Ishikawa (cell line): Measurements from ENCODE around the gene TIE1.

Source experiments
- CEBPB ChIP-seq: IDR thresholded peaks from 2 replicates; pipeline ENCODE4 v1.6.1; 2012
- CREB1 ChIP-seq: IDR thresholded peaks from 2 replicates; pipeline ENCODE4 v1.6.1; 2012; ENCODE audit warnings: low read depth
- EGR1 ChIP-seq: IDR thresholded peaks from 2 replicates; pipeline ENCODE4 v1.6.1; 2012
- EP300 ChIP-seq: IDR thresholded peaks from 2 replicates; pipeline ENCODE4 v1.6.1; 2012; ENCODE audit warnings: borderline replicate concordance
- FOXM1 ChIP-seq: IDR thresholded peaks from 2 replicates; pipeline ENCODE4 v1.6.1; 2012; ENCODE audit warnings: low read depth, borderline replicate concordance
- NFIC ChIP-seq: IDR thresholded peaks from 2 replicates; pipeline ENCODE4 v1.6.1; 2012
- RAD21 ChIP-seq: IDR thresholded peaks from 2 replicates; pipeline ENCODE4 v1.6.1; 2012; ENCODE audit warnings: low read depth
- TAF1 ChIP-seq: IDR thresholded peaks from 2 replicates; pipeline ENCODE4 v1.6.1; 2012; ENCODE audit warnings: low read depth, mild to moderate bottlenecking
- TCF12 ChIP-seq: IDR thresholded peaks from 2 replicates; pipeline ENCODE4 v1.6.1; 2012; ENCODE audit warnings: low read depth
- TEAD4 ChIP-seq: IDR thresholded peaks from 2 replicates; pipeline ENCODE4 v1.6.1; 2012
- USF1 ChIP-seq: IDR thresholded peaks from 2 replicates; pipeline ENCODE4 v1.6.1; 2012
- YY1 ChIP-seq: IDR thresholded peaks from 2 replicates; pipeline ENCODE4 v1.6.1; 2012; ENCODE audit warnings: low read depth
- ZBTB7A ChIP-seq: IDR thresholded peaks from 2 replicates; pipeline ENCODE4 v1.6.1; 2012; ENCODE audit warnings: low read depth
- TF ChIP-seq, protein P1 (sequence below): IDR thresholded peaks from 2 replicates; pipeline ENCODE4 v1.6.1; 2012; ENCODE audit warnings: low read depth, mild to moderate bottlenecking
- TF ChIP-seq, protein P2 (sequence below): IDR thresholded peaks from 2 replicates; pipeline ENCODE4 v1.6.1; 2012

TIE1 gene

GRCh38 chr1:43363935-43364525 is 63.2 kb downstream of the TIE1 start:
- TF ChIP-seq NFIC (no peak), TAF1 (no peak), EGR1 (no peak), TEAD4 (no peak), TCF12 (no peak), FOXM1 (no peak), ZBTB7A (no peak), USF1 (no peak), EP300 (no peak), YY1 (no peak), RAD21 (no peak), CREB1 (no peak)
- TF ChIP-seq, protein P1, sequence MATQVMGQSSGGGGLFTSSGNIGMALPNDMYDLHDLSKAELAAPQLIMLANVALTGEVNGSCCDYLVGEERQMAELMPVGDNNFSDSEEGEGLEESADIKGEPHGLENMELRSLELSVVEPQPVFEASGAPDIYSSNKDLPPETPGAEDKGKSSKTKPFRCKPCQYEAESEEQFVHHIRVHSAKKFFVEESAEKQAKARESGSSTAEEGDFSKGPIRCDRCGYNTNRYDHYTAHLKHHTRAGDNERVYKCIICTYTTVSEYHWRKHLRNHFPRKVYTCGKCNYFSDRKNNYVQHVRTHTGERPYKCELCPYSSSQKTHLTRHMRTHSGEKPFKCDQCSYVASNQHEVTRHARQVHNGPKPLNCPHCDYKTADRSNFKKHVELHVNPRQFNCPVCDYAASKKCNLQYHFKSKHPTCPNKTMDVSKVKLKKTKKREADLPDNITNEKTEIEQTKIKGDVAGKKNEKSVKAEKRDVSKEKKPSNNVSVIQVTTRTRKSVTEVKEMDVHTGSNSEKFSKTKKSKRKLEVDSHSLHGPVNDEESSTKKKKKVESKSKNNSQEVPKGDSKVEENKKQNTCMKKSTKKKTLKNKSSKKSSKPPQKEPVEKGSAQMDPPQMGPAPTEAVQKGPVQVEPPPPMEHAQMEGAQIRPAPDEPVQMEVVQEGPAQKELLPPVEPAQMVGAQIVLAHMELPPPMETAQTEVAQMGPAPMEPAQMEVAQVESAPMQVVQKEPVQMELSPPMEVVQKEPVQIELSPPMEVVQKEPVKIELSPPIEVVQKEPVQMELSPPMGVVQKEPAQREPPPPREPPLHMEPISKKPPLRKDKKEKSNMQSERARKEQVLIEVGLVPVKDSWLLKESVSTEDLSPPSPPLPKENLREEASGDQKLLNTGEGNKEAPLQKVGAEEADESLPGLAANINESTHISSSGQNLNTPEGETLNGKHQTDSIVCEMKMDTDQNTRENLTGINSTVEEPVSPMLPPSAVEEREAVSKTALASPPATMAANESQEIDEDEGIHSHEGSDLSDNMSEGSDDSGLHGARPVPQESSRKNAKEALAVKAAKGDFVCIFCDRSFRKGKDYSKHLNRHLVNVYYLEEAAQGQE = no peak
- TF ChIP-seq, protein P2, sequence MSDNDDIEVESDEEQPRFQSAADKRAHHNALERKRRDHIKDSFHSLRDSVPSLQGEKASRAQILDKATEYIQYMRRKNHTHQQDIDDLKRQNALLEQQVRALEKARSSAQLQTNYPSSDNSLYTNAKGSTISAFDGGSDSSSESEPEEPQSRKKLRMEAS = no peak

DNA sequence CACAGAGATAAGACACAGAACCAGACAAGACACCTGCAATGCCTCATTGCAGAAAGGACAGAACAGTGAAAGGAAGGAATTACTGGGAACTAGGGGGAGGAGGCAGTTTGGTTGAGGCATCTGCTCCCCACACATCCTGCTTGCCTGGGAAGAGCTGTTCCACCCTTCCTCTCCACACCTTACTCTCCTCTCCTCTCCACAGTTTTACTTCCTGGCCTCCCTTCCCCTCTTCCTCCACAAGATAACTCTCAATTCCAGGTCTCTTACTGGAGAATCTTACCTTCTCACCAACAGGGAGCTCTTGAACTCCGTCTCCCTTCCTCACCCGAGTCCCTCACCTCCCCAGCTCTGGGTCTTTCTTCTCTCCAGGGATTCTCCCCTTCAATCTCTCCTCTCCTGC is 64.9 kb downstream of the TIE1 start:
- no peak for TF ChIP-seq ZBTB7A
- TF ChIP-seq EP300 = no peak
- no peak for TF ChIP-seq CREB1
- no peak for TF ChIP-seq YY1
- no peak for TF ChIP-seq FOXM1
- TF ChIP-seq, protein P1 = no peak
- no peak for TF ChIP-seq NFIC
- TF ChIP-seq CEBPB = no peak
- TF ChIP-seq, protein P2 = no peak
- TF ChIP-seq TEAD4 = no peak
- TF ChIP-seq USF1 = no peak
- TF ChIP-seq TCF12 = no peak
- no peak for TF ChIP-seq TAF1

GRCh38 chr1:43366179-43366578 is 65.4 kb downstream of the TIE1 start:
- TF ChIP-seq ZBTB7A (peak; percentile 91), TAF1 (peak; percentile 52; the same call in 1 of the 2 replicates), USF1 (no peak), CEBPB (no peak), CREB1 (no peak)

DNA sequence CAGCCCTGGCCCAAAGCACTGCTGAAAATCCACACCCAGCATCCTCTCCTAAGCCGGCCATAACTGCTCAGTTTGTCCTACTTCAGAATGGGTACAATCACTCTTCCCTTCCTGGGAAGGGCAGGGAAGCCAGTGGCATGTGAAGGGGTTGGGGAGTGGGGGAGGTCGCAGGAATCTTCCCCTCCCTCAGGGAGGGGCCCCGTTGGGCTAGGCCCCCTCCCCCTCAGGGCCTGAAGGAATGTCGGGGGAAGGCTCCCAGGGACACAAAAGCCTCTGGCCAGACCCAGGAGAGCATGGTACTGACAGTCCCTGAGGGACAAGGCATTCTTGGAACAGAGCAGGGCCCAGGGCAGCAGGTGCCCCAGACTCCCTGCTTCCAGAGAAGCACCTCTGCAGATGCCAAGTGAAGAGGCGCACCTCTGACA is 65.8 kb downstream of the TIE1 start:
- TF ChIP-seq NFIC (no peak), TAF1 (no peak), YY1 (peak; percentile 60)
- TF ChIP-seq, protein P2 = 0 out of 2 replicates have a peak, but pooled peaks have one; percentile 1

DNA sequence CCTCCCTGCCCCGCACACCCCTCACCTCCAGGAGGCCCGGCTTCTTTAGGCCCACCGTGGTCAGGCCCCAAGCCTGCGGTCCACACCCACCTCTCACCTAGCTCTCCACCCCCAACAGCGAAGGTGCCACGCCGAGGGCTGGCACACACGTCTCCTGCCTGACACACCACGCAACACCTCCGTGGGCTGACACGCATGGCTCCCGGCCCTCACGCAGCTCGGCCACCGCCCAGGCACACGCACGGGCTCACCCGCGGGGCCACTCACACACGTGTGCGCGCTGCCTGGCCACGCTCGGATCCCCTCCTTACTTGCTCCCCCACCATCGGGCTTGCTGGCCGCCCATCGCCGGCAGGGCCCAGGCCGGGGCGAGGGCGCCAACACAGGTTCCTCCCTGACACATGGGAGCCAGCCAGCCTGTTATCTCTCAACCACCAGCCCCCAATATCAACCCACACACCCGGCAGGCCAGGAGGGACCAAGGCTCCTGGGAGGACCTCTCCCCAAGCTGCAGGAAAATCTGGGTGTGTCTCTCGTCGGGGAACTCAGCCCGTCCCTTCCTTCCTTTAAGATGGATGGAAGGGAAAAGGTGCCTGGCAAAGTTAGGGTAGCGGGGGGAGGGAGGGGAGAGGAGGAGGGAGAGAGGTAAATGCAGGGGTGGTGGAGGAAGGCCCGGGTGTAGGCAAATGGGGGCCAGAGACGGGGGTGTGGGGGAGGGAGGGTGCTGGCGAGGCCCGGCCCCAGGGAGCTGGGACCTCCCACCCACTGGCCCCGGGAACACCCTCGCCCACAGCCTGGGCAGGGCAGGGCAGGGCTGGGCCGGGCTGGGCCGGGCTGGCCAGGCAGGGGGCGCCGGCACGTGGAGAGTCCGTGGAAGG is 66.5 kb downstream of the TIE1 start:
- no peak for TF ChIP-seq CREB1
- no peak for TF ChIP-seq YY1
- TF ChIP-seq, protein P1 = no peak
- 0 out of 2 replicates have a peak, but pooled peaks have one; percentile 16 for TF ChIP-seq ZBTB7A
- TF ChIP-seq, protein P2 = peak; percentile 75
- TF ChIP-seq CEBPB = no peak
- TF ChIP-seq EP300 = 0 out of 2 replicates have a peak, but pooled peaks have one; percentile 5
